GM21529 (cell line): ENCODE results near the gene TAF1D.
"Not testable (repeated sequence)": the region's sequence is repeated elsewhere in the genome, so short reads cannot be mapped to it uniquely, and the experiment has no call there.

ENCODE experiments used
- ATAC-seq: cut with Tn5 transposase; IDR thresholded peaks from one replicate; pipeline ENCODE4 v1.9.1; 2021; ENCODE audit not compliant: unreplicated experiment

The TAF1D gene

GRCh38 chr11:93751001-93751400 is 9.7 kb upstream of the TAF1D start:
- no peak for ATAC-seq

- peak; percentile 80 for ATAC-seq
These were observed 5.8 kb upstream of the TAF1D start for GRCh38 chr11:93747122-93747521.

GRCh38 chr11:93746101-93746500 is 4.8 kb upstream of the TAF1D start:
- no peak for ATAC-seq

GRCh38 chr11:93745005-93745755 is 3.9 kb upstream of the TAF1D start:
- not testable (repeated sequence) for ATAC-seq

GRCh38 chr11:93744669-93745004 is 3.3 kb upstream of the TAF1D start:
- ATAC-seq: no peak

GRCh38 chr11:93743291-93743690 is 2.0 kb upstream of the TAF1D start:
- ATAC-seq: no peak

- peak; percentile 15 for ATAC-seq
These were observed 559 bp upstream of the TAF1D start for GRCh38 chr11:93741882-93742226.

- peak; percentile 34 for ATAC-seq
These were observed 583 bp downstream of the TAF1D start for GRCh38 chr11:93740730-93741093.

- ATAC-seq: no peak
These were observed 1.1 kb downstream of the TAF1D start for GRCh38 chr11:93740031-93740729.

- no peak for ATAC-seq
These were observed 2.6 kb downstream of the TAF1D start for GRCh38 chr11:93738647-93739081.

GRCh38 chr11:93737904-93738612 is 3.2 kb downstream of the TAF1D start:
- ATAC-seq: no peak

GRCh38 chr11:93736129-93736528 is 5.2 kb downstream of the TAF1D start:
- no peak for ATAC-seq

- no peak for ATAC-seq
These were observed 5.7 kb downstream of the TAF1D start for GRCh38 chr11:93735627-93736026.

GRCh38 chr11:93734427-93735222 is 6.7 kb downstream of the TAF1D start:
- ATAC-seq: no peak

GRCh38 chr11:93733474-93733873 is 7.8 kb downstream of the TAF1D start:
- no peak for ATAC-seq

GRCh38 chr11:93732237-93732892 is 8.9 kb downstream of the TAF1D start:
- ATAC-seq: no peak

- ATAC-seq: no peak
These were observed 10.9 kb downstream of the TAF1D start for GRCh38 chr11:93730108-93731107.

- no peak for ATAC-seq
These were observed 12.1 kb downstream of the TAF1D start for GRCh38 chr11:93729129-93729616.

GRCh38 chr11:93728792-93729128 is 12.5 kb downstream of the TAF1D start:
- no peak for ATAC-seq
